Tibial artery (tissue), 4 donors: ENCODE data around the gene KLHL35.

Experiments
- DNase-seq, 2 donors: peaks; one replicate each; pipeline ENCODE4 v3.0.0-alpha.2; 2019
- H3K27ac ChIP-seq, 2 donors: fragments of 200-600 bp; sonication (generic) in 1 of 2; 1 replicate in 1 of 2; 2 replicates in 1 of 2; pipeline ENCODE4 v1.5.1; 2018 to 2019; ENCODE audit warnings: mild to moderate bottlenecking in 1 of 2
- H3K27me3 ChIP-seq, 2 donors: fragments of 200-600 bp; sonication (generic) in 1 of 2; one replicate each; pipeline versions ENCODE4 v1.5.1 to v1.6.0; 2016 to 2019
- H3K36me3 ChIP-seq, 3 donors: fragments of 200-600 bp; sonication (generic) in 2 of 3; one replicate each; pipeline ENCODE4 v1.5.1; 2016 to 2019; ENCODE audit warnings: mild to moderate bottlenecking in 2 of 3
- H3K4me1 ChIP-seq, 4 donors: fragments of 200-600 bp; sonication (generic) in 2 of 4; 1 replicate in 3 of 4; 2 replicates in 1 of 4; pipeline ENCODE4 v1.5.1; 2016 to 2019
- H3K4me3 ChIP-seq, 2 donors: fragments of 200-600 bp; sonication (generic) in 1 of 2; 1 replicate in 1 of 2; 2 replicates in 1 of 2; pipeline ENCODE4 v1.5.1; 2018 to 2019; ENCODE audit warnings: mild to moderate bottlenecking in 2 of 2
- H3K9me3 ChIP-seq, 3 donors: fragments of 200-600 bp; sonication (generic) in 1 of 3; one replicate each; pipeline ENCODE4 v1.5.1; 2016 to 2019
- intact Hi-C: fragments of 100-400 bp; cut with DNase I; formaldehyde crosslinking; loops from one replicate; pipeline ENCODE4 v1.15.0; 2023; ENCODE audit warnings: low total_unique reads
- TF ChIP-seq, protein P1 (sequence below), 2 experiments: fragments of 200-600 bp in 1 of 2; fragments of 450-650 bp in 1 of 2; IDR thresholded peaks; one replicate each; pipeline ENCODE4 v1.5.1; 2017 to 2019; ENCODE audit warnings: antibody characterized with exemption in 2 of 2, mild to moderate bottlenecking in 1 of 2, moderate library complexity in 1 of 2

The KLHL35 gene

DNA sequence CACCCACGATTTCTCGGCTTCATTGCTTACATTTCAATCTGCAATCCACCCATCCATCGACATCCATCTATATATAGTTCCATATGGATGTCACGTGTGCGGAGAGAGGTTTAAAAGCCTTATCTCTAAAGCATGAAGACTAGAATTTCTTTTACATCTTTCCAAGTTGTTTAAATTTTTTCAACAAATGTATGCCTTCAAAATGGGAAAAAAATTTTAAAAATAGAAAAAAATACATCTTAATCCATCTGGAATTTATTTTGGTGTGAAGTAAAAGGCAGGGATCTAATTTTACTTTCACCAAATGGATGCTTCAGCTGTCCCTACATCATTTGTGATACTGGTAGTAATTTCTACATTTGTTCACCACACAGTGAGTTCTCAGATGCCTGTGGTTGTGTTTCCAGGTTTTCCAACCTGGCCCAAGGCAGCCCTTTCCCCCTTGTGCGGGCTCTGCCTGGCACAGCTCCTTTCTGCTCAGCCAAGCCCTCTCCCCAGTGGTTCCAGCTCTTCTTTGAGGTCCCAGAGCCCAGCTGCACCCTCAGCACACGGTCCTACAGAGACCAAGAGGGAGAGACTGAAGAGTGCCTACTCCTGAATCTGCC is 37.6 kb upstream of the KLHL35 start:
- Histone ChIP-seq H3K27ac (no peak overlapping the region), H3K4me3 (no peak overlapping the region), H3K4me1 (peaks cover 0 to 17% (median 0%) of the 10 kb centered on the region in 4 donors), H3K9me3 (no peaks in the 10 kb centered on the region), H3K36me3 (no peaks in the 10 kb centered on the region), H3K27me3 (no peaks in the 10 kb centered on the region)
- no peak for DNase-seq
- TF ChIP-seq, protein P1, sequence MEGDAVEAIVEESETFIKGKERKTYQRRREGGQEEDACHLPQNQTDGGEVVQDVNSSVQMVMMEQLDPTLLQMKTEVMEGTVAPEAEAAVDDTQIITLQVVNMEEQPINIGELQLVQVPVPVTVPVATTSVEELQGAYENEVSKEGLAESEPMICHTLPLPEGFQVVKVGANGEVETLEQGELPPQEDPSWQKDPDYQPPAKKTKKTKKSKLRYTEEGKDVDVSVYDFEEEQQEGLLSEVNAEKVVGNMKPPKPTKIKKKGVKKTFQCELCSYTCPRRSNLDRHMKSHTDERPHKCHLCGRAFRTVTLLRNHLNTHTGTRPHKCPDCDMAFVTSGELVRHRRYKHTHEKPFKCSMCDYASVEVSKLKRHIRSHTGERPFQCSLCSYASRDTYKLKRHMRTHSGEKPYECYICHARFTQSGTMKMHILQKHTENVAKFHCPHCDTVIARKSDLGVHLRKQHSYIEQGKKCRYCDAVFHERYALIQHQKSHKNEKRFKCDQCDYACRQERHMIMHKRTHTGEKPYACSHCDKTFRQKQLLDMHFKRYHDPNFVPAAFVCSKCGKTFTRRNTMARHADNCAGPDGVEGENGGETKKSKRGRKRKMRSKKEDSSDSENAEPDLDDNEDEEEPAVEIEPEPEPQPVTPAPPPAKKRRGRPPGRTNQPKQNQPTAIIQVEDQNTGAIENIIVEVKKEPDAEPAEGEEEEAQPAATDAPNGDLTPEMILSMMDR (IDR thresholded peaks at IDR 0.05): no peak
- intact Hi-C loops: no loop called here

DNA sequence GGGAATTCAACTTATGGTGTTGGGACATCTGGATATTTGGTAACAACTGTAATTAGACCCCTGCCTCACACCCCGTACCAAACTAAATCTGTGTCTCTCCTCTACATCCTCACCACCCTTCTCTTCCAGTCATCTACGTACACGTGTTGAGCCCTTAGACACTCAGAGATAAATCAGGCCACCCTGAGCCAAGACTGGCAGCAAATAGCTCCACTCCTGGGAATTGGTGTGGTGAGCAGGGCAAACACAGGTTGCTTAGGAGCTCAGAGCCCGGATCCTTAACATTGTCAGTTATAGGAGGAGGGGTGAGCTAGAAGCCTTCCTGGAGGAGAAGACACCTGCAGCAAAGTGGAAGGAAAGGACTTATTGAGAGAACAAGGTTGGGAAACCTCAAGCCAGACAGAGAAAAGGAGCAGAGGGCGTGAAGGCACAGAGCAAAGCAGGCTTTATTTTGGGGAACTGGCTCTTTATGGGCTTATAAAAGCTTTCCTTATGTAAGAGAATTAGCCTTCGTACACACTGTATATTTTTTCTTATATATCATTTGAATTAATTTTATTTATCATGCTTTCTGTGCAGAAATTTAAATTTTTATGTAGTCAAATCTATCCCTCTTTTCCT is 36.9 kb upstream of the KLHL35 start:
- intact Hi-C loops: no loop called here

GRCh38 chr11:75468534-75469340 is 35.7 kb upstream of the KLHL35 start:
- peaks cover 0 to 10% (median 0%) of the 10 kb centered on the region in 4 donors for H3K4me1 ChIP-seq
- H3K36me3 ChIP-seq: no peaks in the 10 kb centered on the region
- no peaks in the 10 kb centered on the region for H3K9me3 ChIP-seq
- TF ChIP-seq, protein P1 (IDR thresholded peaks at IDR 0.05): no peak
- no peak overlapping the region for H3K27ac ChIP-seq
- no peaks in the 10 kb centered on the region for H3K27me3 ChIP-seq
- intact Hi-C loops: no loop called here
- no peak overlapping the region for H3K4me3 ChIP-seq
- DNase-seq: peak in 1 of 2 donors; percentile 38

More for the DNA sequence above, 36.9 kb upstream of the KLHL35 start:
- Histone ChIP-seq H3K27me3 (no peaks in the 10 kb centered on the region), H3K4me1 (peaks cover 0 to 11% (median 0%) of the 10 kb centered on the region in 4 donors), H3K36me3 (no peaks in the 10 kb centered on the region), H3K4me3 (no peak overlapping the region), H3K9me3 (no peaks in the 10 kb centered on the region), H3K27ac (no peak overlapping the region)
- no peak for DNase-seq
- TF ChIP-seq, protein P1 (IDR thresholded peaks at IDR 0.05): no peak

GRCh38 chr11:75467881-75468280 is 34.9 kb upstream of the KLHL35 start:
- TF ChIP-seq, protein P1 (IDR thresholded peaks at IDR 0.05): no peak
- intact Hi-C loops: no loop called here
- Histone ChIP-seq H3K27me3 (no peaks in the 10 kb centered on the region), H3K4me3 (no peak overlapping the region), H3K4me1 (peaks cover 0 to 10% (median 0%) of the 10 kb centered on the region in 4 donors), H3K36me3 (no peaks in the 10 kb centered on the region), H3K9me3 (no peaks in the 10 kb centered on the region), H3K27ac (no peak overlapping the region)
- DNase-seq: no peak

DNA sequence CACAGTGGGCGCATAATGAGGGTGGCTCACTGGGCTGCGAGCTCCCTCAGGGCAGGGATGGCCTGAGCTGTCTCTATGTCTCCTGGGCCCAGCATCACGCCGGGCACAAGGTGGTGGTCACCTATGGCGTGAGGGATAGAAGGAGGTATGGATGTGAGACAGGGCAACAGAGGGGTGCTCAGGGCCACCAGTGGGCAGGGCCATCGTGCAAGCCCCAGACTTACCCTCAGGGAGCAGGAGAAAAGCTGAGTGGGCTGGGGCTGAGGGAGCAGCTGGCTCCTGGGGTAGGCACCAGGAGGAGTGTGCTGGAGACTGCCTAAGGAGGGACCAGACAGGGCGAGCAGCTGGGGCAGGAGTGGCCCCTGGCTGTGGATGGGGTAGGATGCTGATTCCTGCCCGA is 34.3 kb upstream of the KLHL35 start:
- DNase-seq: no peak
- no peaks in the 10 kb centered on the region for H3K36me3 ChIP-seq
- TF ChIP-seq, protein P1 (IDR thresholded peaks at IDR 0.05): no peak
- no peak overlapping the region for H3K4me3 ChIP-seq
- intact Hi-C loops: no loop called here
- no peak overlapping the region for H3K27ac ChIP-seq
- H3K9me3 ChIP-seq: no peaks in the 10 kb centered on the region
- peaks cover 0 to 10% (median 0%) of the 10 kb centered on the region in 4 donors for H3K4me1 ChIP-seq
- H3K27me3 ChIP-seq: no peaks in the 10 kb centered on the region
